ENCODE data around the gene MICB.
A peak's percentile ranks its signal among the peaks of the same experiment; 100 is the strongest.

The MICB gene

DNA sequence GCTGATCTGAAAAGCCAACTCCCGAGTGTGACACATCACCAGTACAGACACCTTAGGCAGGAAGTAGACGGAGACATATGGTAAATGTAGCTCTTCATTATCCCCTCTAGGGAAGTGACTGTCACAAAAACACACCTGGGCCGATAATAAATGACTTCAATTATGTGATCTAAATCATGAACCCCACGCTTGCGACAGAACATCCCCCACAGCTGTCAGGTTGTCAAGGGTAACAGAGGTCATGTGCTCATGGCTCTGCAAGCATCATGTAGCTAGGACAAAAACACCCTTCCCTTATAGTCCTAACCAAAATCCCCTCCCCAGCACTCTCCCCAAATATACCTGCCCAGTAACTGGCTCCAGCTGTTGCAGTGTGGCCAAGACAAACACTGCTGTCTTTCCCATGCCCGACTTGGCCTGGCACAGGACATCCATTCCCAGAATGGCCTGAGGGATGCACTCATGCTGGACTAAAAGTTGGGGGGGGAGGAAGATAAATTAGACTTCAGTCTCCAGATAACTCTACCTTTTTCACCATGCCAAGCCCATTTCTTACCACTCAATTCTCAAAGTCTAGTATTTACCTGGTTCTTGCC, 41.0 kb downstream of the MICB start:
- no peak for DNase-seq

GRCh38 chr6:31540640-31541039, 42.7 kb downstream of the MICB start:
- DNase-seq: no peak

DNA sequence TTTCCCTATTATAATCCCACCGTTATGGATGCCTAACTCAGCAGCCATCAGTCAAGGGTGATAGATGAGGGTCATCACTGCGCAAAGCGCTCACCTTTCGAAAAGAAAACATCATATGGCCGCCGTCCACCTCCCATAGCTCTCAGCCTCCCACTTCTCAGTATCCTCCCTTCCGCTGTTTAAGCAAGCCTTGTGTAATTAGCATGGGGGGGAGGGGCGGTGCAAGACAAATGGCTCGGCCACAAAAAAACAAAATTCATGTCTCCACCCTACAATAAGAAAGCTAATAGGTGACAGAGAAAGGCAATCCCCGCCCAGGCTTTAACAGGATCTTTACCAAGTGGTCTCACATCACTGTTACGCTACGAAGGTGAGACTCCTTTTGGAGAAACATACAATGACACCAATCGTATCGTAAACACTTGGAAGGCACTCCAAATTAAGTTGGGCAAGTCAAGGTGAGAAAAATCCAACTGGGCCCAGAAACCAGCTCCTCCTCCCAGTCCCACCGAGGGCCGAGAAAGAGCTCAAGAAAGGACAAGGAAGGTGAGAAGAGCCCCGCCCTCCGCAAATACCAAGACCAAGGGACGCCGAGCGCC, 43.2 kb downstream of the MICB start:
- peak in 7 of 51 donors; percentile 12 to 69 (median 31) for DNase-seq

GRCh38 chr6:31541658-31542521, 43.9 kb downstream of the MICB start, which contains the start of gene DDX39B:
DDX39B (minus strand) TSS chr6:31542003; CDS start chr6:31540532, 1,471 bp downstream.
- DNase-seq: peak in 50 of 51 donors; percentile 72 to 98 (median 92)

GRCh38 chr6:31543639-31544038, 45.7 kb downstream of the MICB start:
- no peak for DNase-seq

DNA sequence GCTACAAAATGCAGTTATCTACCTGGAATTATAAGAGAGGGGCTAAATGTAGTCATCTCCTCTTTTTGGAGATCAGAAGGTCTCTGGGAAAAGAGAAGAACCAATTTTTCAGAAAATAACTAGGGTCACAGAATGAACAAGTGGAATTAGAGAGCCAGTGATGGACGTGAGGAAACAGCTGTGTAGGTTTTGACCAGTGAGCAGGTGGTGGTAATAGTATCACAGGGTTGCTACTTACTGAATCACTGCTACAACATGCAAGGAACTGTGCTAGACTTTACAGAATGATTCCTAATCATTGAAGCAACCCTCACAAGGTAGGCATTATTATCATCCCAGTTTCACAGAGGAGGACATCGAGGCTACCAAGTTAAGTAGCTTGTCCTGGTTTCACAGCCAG, 46.7 kb downstream of the MICB start:
- no peak for DNase-seq

- no peak for DNase-seq
Measured at GRCh38 chr6:31545291-31545690, 47.3 kb downstream of the MICB start.

GRCh38 chr6:31546339-31546957, 48.5 kb downstream of the MICB start, which contains the start of gene ATP6V1G2:
ATP6V1G2 (minus strand) TSS chr6:31546608; CDS start chr6:31546559, 49 bp downstream.
- peak in 50 of 51 donors; percentile 22 to 94 (median 84) for DNase-seq

DNA sequence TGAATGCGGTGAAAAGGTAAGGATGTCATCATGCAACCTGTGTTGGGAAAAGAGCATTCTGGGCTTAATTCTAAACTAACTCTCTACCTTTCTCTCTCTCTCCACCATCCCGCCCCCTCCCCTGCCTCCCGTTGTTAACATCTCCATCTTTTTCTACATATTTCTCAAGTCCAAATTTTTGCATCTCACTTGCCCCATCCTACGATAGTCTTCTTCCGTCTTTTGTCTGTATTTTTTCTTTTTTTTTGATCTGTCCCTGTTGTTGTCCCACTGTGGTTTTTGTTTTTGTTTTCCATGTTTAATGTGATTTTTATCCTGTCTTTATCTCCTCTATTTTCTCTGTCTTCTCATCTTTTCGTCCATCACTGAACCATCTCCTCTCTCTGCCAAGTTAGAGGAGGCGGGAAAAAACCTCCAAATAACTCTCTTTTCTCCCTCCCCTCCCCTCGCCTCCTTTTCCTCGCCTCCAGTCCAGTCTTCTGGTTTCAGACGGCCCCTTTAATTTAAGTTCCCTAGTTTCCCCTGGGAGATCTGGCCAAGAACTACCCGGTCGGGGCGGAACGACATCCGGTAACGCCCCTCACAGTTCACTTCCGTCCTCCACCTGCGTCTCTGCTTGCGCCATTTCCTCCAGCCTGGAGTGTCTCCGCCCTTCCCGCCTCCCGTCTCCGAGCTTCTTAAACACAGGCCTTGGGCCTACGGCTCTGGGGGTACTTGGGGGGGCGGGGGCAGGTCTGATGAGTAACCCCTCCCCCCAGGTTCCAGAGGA, 49.2 kb downstream of the MICB start, which contains the start of gene NFKBIL1:
TSS of gene NFKBIL1 (plus strand) at position 651 of the 769 bp plus-strand sequence. CDS start at position 738, 87 bp downstream.
- DNase-seq: peak in 50 of 51 donors; percentile 56 to 98 (median 92)

DNA sequence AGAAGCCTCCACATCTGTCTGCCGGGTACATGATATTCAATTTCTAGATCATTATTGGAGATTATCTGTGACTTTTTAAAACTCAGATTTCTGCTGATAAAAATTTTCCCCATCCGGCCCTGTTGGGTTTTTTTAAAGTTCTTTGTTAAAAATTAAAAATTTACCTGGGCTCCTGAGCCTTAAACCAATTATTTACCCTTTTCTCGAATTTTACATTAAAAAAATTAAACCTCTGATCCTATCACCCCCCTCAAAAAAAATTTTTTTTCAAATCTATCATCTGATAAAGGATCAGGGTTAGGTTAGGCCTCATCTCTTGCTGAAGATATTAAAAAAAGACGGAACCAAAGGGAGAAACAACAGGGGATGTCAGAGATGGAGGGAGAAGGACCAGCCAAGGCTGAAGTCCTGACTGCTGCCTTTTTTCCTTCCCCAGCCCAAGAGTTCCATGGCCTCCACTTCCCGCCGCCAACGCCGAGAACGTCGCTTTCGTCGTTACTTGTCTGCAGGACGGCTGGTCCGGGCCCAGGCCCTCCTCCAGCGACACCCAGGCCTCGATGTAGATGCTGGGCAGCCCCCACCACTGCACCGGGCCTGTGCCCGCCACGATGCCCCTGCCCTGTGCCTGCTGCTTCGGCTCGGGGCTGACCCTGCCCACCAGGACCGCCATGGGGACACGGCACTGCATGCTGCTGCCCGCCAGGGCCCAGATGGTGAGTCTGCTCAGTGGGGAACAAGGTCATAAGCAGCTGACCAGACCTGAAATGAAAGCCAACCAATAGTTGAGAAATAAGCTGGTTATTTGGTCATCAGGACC, 50.0 kb downstream of the MICB start:
- peak in 4 of 51 donors; percentile 1 to 10 (median 4) for DNase-seq

- no peak for DNase-seq
Measured at GRCh38 chr6:31548544-31548873, 50.6 kb downstream of the MICB start.

GRCh38 chr6:31551371-31551770, 53.4 kb downstream of the MICB start:
- peak in 16 of 51 donors; percentile 7 to 41 (median 16) for DNase-seq

GRCh38 chr6:31556307-31556706, 58.4 kb downstream of the MICB start:
- DNase-seq: no peak

DNA sequence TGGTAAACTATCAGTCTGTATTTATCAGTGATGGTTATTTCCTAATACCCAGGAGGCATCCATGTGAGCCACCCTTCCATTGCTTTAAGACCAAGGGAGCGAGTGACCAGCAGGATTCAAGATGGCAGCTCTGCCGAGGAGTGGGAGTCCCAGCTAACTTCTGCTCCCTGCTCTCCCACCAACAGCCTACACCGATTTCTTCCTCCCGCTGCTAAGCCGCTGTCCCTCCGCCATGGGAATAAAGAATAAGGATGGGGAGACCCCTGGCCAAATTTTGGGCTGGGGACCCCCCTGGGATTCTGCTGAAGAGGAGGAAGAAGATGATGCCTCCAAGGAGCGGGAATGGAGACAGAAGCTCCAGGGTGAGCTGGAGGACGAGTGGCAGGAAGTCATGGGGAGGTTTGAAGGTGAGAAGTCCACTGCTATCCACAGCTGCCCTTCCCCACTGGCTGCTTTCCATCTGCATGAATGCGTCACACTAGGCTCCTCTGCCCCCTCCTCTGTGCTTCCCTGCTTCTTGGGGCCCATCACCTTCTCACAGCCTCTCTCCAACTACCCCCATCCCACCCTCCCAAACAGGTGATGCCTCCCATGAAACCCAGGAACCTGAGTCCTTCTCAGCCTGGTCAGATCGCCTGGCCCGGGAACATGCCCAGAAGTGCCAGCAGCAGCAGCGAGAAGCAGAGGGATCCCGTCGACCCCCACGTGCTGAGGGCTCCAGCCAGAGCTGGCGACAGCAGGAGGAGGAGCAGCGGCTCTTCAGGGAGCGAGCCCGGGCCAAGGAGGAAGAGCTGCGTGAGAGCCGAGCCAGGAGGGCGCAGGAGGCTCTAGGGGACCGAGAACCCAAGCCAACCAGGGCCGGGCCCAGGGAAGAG, 59.7 kb downstream of the MICB start:
- DNase-seq: no peak

DNA sequence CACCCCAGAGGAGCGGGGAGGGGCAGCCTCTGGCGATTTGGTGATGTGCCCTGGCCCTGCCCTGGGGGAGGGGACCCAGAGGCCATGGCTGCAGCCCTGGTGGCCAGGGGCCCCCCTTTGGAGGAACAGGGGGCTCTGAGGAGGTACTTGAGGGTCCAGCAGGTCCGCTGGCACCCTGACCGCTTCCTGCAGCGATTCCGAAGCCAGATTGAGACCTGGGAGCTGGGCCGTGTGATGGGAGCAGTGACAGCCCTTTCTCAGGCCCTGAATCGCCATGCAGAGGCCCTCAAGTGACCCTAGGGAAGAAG, 60.3 kb downstream of the MICB start:
- no peak for DNase-seq

GRCh38 chr6:31558631-31559500, 60.9 kb downstream of the MICB start:
- DNase-seq: peak in 14 of 51 donors; percentile 5 to 49 (median 20)

- no peak for DNase-seq
Measured at GRCh38 chr6:31559606-31559957, 61.6 kb downstream of the MICB start.

Data from hypothalamus (tissue), 51 donors.